ENCODE results near the gene PPEF2.

GRCh38 chr4:75930152-75930551, 27.9 kb upstream of the PPEF2 start:
- TF ChIP-seq CTCF (IDR thresholded peaks at IDR 0.05; ENCODE audit: poor library complexity) (no peak), EZH2phosphoT487 (IDR thresholded peaks at IDR 0.05; ENCODE audit: low read depth, severe bottlenecking, unreplicated experiment) (no peak)

Measured in hepatocyte (in vitro differentiated cells).